SHP77 treated with DMSO at 0.1 percent for 48 hours (cell line): ENCODE results near the gene ZNRF3.
A peak's percentile ranks its signal among the peaks of the same experiment; 100 is the strongest.

Experiments used
- DNase-seq: peaks from one replicate; lab custom pipeline; 2025; lab: John Stamatoyannopoulos, UW

The ZNRF3 gene

DNA sequence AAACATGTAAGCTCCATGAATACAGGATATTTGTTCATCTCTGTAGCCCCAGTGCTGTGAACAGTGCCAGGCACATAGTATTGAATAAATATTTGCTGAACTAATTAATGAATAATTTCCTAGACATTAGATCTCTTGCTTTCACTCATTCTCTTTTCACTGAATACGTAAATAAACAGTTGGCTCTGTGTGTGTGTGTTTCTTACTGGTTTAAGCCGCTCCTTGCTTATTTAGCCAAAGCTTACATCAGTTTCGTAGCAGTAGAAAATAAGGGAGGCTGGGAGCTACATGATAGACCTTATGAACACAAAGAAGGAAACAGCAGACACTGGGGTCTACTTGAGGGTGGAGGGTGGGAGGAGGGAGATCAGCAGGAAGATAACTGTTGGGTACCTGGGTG, 206.7 kb downstream of the ZNRF3 start:
- no peak for DNase-seq

DNA sequence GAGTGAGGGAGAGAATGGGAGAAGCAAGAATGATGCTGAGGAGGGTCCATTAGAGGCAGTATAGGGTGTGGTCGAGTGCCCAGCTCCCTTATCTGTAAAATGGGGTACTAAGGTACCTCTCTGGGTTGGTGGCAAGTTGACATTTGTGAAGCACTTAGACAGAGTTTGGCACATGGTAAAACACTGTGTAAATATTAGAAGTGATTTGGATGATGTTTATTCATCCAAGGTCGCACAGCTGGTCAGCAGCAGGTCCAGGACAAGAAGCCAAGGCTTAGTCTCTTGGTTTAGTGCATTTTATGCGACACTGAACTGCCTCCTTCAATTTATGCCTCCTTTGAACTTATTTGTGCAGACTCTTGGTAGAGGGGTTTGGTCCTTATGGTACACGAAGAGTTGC, 208.9 kb downstream of the ZNRF3 start:
- DNase-seq, result no peak

DNA sequence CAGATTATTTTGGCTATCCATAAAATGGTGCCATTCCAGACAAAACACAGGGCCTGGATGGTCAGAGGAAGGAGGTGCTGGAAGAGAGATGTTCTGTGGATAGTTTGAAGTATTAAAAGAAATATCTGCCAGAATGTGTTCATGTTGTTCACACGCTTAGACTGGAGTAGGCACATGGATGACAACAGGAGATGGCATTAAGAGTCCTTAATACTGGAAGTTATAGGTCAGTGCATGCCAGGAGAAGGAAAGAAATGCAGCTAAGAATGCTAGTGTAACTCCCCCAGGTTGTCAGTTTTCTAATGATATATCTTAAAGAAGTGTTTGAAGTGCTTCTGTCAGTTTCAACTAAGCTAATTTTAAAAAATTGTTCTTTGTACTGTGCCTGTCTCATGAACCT, 209.7 kb downstream of the ZNRF3 start:
- no peak for DNase-seq

DNA sequence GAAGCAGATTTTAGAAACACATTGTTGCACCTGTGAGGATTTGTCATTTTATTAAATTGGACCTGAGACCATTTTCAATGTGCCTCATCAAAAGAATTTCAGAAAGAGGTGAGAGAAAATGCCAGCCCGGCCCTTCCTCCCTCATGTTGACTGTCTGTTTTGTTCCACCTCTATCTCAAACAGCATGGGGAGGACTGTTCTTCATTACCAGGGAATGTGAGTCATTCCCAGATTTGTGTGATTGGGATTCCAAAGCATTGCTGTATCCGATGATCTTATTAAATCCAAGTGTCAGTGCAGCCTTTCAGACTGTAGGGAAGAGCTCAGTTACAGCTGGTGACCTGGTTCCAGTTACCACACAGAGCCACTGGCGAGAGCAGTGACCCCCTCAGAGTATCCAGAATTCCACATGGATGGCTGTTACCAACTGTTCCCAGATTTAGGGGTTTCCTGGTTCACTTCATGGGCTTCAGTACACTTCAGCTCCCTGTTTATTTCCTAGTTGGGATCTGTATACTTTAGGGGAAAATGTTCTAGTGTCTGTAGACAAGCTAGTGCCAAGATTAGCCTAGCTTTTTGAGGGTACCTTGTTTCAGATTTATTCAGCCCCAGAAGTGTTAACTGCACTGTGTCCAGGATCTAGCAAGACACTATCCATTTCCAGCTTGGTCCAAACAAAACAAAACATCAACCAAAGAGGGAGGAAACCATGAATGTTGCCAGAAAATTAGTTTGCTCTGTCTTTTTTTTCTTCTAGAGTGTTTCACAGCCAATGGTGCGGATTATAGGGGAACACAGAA, 210.3 kb downstream of the ZNRF3 start:
- DNase-seq, result no peak

DNA sequence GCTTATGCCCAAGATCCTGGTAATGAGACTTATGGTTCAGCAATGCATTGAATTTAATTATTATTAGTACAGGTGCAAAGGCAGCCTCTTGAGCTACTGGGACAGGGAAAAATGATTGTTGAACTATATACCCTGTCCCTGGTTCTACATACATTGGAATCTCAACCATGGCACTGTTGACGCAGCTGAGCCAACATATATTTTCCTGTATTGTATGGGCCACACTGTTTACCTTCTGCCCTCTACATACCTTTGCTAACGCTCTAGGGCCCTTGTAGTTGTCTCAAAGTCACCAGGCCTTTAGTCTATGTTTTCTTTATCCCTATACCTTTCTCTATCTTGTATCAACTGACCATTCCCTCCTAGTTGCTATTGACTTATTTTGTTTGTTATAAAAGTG, 212.1 kb downstream of the ZNRF3 start:
- DNase-seq, result peak; percentile 50

DNA sequence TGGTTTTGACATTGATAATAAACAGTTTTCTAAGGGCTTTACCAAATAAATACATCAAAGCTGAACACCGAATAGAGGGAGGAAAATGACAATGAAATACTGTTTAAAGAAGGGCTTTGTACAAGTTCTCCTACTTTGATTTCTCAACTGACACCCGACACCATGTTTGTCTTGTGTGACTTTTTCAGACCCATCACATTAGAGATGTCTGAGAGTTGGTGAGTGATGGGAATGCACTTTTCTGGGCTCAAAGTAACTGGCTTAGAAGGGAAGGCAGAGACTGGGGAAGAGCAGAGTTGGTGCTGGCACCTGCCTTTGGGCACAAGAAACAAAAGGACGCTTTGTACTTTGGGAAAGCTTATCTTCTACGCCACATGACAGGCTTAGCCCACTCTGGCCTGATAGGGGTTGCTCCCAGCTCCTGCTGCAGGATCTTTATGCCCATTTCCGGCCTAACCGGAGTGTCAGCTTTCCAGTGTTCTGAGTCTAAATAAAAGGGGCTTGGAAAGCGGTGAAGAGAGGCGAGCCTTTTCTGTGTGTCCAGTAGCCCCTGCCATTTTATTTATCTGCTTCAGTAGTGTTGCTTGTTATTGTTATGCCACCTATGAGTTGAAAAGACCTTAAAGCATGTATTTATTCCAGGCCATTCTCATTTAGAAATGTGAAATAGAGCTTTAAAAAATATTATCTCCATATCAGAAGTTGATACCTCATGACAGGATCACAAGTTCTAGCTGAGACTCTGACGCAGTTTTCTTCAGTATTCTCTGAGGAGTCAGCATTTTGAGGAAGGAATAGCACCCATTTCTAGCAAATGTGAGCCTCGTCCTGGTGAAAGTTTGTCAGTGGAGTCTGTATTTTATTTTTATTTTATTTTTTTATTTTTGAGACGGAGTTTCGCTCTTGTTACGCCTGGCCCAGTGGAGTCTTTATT, 213.6 kb downstream of the ZNRF3 start:
- DNase-seq, result no peak

DNA sequence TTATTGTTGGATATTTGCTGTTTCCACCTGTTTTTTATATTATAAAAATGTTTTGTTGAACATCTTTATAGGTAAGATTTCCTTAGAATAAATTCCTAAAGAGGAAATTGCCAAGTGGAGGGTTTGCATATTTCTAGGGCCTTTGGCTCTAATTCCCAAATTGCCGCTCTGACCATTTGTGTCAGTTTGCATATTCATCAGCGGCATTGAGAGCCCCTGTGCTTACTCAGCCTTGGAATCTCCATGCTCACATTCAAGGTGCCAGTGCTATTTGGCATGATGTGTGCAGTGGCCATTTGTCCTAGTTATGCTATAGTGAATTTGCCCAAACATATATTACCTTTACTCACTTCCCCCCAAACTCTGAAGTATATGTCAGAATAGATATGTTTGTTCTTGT, 214.9 kb downstream of the ZNRF3 start:
- no peak for DNase-seq

DNA sequence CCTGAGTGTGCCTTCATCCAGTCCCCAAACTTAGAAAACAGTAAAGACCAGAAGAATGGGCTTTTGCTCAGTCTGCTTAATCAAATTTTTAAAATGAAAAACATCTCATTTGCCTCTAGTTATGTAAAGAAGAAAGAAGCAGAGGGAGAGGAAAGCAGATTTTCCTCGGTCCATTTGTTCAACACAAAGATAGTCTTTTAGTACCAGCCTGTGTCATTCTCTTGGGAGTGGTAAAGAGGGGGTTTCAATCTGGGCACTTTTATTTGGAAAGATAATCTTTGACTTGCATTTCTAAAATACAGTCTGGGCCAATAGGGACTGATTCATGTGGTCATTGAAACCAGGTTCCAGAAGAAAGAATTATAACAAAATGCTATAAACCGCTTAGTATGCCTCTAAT, 218.9 kb downstream of the ZNRF3 start:
- no peak for DNase-seq

DNA sequence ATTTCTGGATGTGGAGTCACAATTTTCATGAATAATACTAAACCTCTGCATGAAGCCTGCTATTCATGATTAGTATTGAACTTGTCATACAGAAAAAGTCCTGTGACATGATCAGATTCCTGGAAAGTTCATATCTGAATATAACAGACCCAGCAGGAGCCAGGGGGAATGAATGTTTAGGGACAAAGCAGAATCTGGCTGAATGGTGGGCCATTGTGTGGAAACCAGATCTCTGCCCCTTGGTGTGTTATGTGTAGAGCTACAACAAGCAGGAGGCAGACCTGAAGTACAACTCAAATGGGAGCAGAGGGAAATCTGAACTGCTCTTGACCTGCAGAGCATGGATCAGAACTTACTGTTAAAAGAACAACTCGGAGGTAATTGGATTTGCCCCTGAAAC, 219.7 kb downstream of the ZNRF3 start:
- no peak for DNase-seq

DNA sequence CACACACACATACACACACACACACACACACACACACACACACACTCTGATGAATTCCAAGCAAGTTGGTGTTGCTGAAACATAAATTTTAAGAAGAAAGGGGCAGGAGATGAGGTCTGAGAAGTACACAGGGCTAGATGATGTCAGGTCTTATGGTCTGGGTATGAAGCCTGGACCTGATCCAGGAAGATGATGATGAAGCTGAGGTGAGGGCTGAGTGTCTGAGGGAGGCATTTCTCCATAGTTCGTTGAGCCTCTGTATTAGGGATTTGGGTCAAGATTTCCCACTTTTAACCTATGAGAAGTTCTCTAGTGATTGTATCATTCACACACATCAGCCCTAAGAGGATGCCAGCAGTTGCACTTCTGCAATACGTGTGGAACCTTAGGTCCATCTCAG, 222.1 kb downstream of the ZNRF3 start:
- DNase-seq, result no peak

DNA sequence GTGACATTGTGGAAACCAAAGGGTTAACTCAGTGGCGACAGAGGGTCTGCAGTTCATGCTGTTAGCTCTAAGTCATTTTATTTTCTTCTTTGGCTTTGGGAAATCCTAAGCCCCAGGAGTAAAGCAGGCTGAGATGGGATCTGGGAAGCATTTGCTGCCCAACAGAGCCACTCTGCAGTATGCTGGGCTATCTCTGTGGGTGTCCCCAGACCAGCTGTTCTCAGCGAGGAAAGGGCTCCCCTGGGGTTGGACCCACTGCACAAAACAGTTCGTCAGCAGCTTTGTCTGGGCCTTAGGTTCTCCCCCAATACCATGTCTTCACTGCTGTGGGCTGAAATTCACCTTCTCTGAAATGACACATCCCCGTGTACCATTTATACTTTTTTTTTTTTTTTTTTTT, 223.5 kb downstream of the ZNRF3 start:
- no peak for DNase-seq
